Astrocyte (in vitro differentiated cells and primary cell): ENCODE data around the gene RGS9. TPM values are rescaled to one million over a fixed set of nuclear protein-coding genes. Genes with fewer than 3 reads are reported as not detected.

ENCODE experiments used
- DNase-seq: peaks from one replicate; pipeline ENCODE4 v3.0.0-alpha.2; 2010; ENCODE audit warnings: low read depth
- FAIRE-seq: peaks from 2 replicates; lab custom pipeline; 2011; peaks lifted over from hg19 to GRCh38; lab: Jason Lieb, UNC
- H2AFZ ChIP-seq: 2 replicates; pipeline ENCODE4 v1.6.0; 2012; ENCODE audit warnings: low read depth, low read length, inconsistent platforms
- H3K27ac ChIP-seq: 2 replicates; pipeline ENCODE4 v1.5.1; 2011; ENCODE audit warnings: low read depth, low read length, inconsistent platforms
- H3K27me3 ChIP-seq: 2 replicates; pipeline ENCODE4 v1.6.0; 2011; ENCODE audit warnings: low read length, inconsistent platforms; ENCODE audit not compliant: insufficient read depth
- H3K36me3 ChIP-seq: 2 replicates; pipeline ENCODE4 v1.5.1; 2011; ENCODE audit warnings: low read length, inconsistent platforms; ENCODE audit not compliant: insufficient read depth
- H3K4me1 ChIP-seq: 2 replicates; pipeline ENCODE4 v1.5.1; 2011; ENCODE audit warnings: low read length, inconsistent platforms; ENCODE audit not compliant: insufficient read depth
- H3K4me2 ChIP-seq: 2 replicates; pipeline ENCODE4 v1.6.0; 2012; ENCODE audit warnings: low read length, inconsistent platforms
- H3K4me3 ChIP-seq: 2 replicates; pipeline ENCODE4 v1.5.1; 2011; ENCODE audit warnings: low read depth, mild to moderate bottlenecking, low read length, inconsistent platforms; ENCODE audit not compliant: insufficient read depth
- H3K79me2 ChIP-seq: 2 replicates; pipeline ENCODE4 v1.6.0; 2012; ENCODE audit warnings: mild to moderate bottlenecking, low read length, inconsistent platforms; ENCODE audit not compliant: insufficient read depth
- H3K9ac ChIP-seq: 2 replicates; pipeline ENCODE4 v1.6.0; 2012; ENCODE audit warnings: mild to moderate bottlenecking, low read length, inconsistent platforms
- H3K9me3 ChIP-seq: 2 replicates; pipeline ENCODE4 v1.5.1; 2012; ENCODE audit warnings: low read depth, mild to moderate bottlenecking, low read length, inconsistent platforms; ENCODE audit not compliant: insufficient read depth
- H4K20me1 ChIP-seq: 2 replicates; pipeline ENCODE4 v1.6.0; 2012; ENCODE audit warnings: low read length, inconsistent platforms; ENCODE audit not compliant: insufficient read depth
- H3K27ac Mint-ChIP-seq: one replicate; pipeline ENCODE4 v1.8.0; 2021; ENCODE audit warnings: mild to moderate bottlenecking, mixed read lengths; ENCODE audit not compliant: unreplicated experiment
- H3K27me3 Mint-ChIP-seq: one replicate; pipeline ENCODE4 v1.8.0; 2021; ENCODE audit warnings: low read depth, mixed read lengths; ENCODE audit not compliant: unreplicated experiment
- H3K36me3 Mint-ChIP-seq: one replicate; pipeline ENCODE4 v1.8.0; 2021; ENCODE audit warnings: low read depth, mixed read lengths; ENCODE audit not compliant: unreplicated experiment
- H3K4me1 Mint-ChIP-seq: one replicate; pipeline ENCODE4 v1.8.0; 2021; ENCODE audit warnings: low read depth, mixed read lengths; ENCODE audit not compliant: unreplicated experiment
- H3K4me3 Mint-ChIP-seq: one replicate; pipeline ENCODE4 v1.8.0; 2021; ENCODE audit warnings: mild to moderate bottlenecking, moderate library complexity, mixed read lengths; ENCODE audit not compliant: unreplicated experiment
- H3K9me3 Mint-ChIP-seq: one replicate; pipeline ENCODE4 v1.8.0; 2021; ENCODE audit warnings: mild to moderate bottlenecking, mixed read lengths; ENCODE audit not compliant: unreplicated experiment
- EZH2 ChIP-seq: IDR thresholded peaks from 2 replicates; pipeline ENCODE4 v1.6.1; 2012; ENCODE audit warnings: mild to moderate bottlenecking, low read length, inconsistent platforms; ENCODE audit not compliant: insufficient read depth
- total RNA-seq: library from RNA; stranded (reverse); gene quantifications from 2 replicates; pipeline ENCODE4 v1.2.1, GENCODE V29; 2021
- TF ChIP-seq, protein P1 (sequence below): IDR thresholded peaks from 2 replicates; pipeline ENCODE4 v1.5.1; 2011; ENCODE audit warnings: low read depth, mild to moderate bottlenecking, inconsistent platforms, low read length, moderate library complexity; ENCODE audit not compliant: insufficient read depth

Gene RGS9
- total RNA-seq, 1 donor from 2014 or later, result 9.4 TPM

DNA sequence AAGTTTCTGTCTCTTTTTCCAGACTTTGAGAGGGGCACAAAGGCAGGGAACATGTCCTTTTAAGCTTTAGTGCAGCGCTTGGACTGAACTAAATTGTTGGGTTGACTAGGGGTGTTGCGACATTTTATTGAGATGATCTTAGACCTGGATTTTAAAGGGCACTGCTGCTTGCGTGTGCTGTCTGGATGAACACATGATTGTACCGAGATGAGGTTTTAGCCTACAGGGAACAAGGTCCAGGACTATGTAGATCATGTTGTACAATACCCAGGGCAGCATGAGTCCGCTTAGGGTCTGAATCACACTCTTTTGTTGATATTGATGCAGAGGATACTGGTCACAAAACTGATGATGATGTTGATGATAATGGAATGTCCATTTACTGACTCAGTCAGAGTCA lies 5.2 kb upstream of the RGS9 start:
- peaks cover 18% of the 10 kb centered on the region for H3K27me3 Mint-ChIP-seq
- Histone ChIP-seq H3K4me3 (no peak overlapping the region), H3K27me3 (peaks cover 10% of the 10 kb centered on the region), H3K9me3 (no peaks in the 10 kb centered on the region), H3K79me2 (no peaks in the 10 kb centered on the region), H3K36me3 (no peaks in the 10 kb centered on the region), H3K4me2 (peak overlapping the region; percentile 21), H3K9ac (no peak overlapping the region), H2AFZ (no peak overlapping the region), H3K27ac (no peak overlapping the region), H4K20me1 (no peaks in the 10 kb centered on the region), H3K4me1 (peaks cover 5% of the 10 kb centered on the region)
- peak; percentile 60 for DNase-seq
- H3K4me1 Mint-ChIP-seq, result peaks cover 3% of the 10 kb centered on the region
- no peak overlapping the region for H3K27ac Mint-ChIP-seq
- TF ChIP-seq EZH2, result no peak
- TF ChIP-seq, protein P1, sequence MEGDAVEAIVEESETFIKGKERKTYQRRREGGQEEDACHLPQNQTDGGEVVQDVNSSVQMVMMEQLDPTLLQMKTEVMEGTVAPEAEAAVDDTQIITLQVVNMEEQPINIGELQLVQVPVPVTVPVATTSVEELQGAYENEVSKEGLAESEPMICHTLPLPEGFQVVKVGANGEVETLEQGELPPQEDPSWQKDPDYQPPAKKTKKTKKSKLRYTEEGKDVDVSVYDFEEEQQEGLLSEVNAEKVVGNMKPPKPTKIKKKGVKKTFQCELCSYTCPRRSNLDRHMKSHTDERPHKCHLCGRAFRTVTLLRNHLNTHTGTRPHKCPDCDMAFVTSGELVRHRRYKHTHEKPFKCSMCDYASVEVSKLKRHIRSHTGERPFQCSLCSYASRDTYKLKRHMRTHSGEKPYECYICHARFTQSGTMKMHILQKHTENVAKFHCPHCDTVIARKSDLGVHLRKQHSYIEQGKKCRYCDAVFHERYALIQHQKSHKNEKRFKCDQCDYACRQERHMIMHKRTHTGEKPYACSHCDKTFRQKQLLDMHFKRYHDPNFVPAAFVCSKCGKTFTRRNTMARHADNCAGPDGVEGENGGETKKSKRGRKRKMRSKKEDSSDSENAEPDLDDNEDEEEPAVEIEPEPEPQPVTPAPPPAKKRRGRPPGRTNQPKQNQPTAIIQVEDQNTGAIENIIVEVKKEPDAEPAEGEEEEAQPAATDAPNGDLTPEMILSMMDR, result no peak
- no peak overlapping the region for H3K4me3 Mint-ChIP-seq
- FAIRE-seq, result peak; percentile 75
- no peaks in the 10 kb centered on the region for H3K36me3 Mint-ChIP-seq
- peaks cover 4% of the 10 kb centered on the region for H3K9me3 Mint-ChIP-seq

DNA sequence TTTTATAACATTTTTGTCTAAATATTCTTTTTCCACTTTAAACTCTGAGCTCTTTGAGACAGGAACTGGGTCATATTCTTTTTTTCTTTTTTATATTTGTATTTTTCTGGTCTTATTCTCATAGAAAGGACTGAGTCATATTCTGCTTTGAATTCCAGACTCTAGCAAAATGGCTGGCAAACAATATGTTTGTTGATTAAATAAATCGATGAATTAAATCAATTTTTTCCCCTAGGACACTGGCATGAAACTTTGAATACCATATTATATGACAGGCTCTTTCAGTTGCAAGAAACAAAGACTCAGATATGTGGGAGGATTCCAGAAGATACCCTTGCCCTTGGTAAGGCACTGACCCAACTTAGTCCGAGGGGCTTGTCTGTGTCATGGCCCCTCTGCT lies 3.1 kb upstream of the RGS9 start:
- Histone ChIP-seq H3K9me3 (no peaks in the 10 kb centered on the region), H3K27ac (no peak overlapping the region), H4K20me1 (no peaks in the 10 kb centered on the region), H3K4me2 (no peak overlapping the region), H3K4me1 (peaks cover 10% of the 10 kb centered on the region), H3K36me3 (no peaks in the 10 kb centered on the region), H3K27me3 (peaks cover 16% of the 10 kb centered on the region), H3K9ac (no peak overlapping the region), H3K4me3 (no peak overlapping the region), H3K79me2 (no peaks in the 10 kb centered on the region), H2AFZ (no peak overlapping the region)
- Mint-ChIP-seq H3K4me1 (peaks cover 15% of the 10 kb centered on the region), H3K4me3 (no peak overlapping the region), H3K27ac (no peak overlapping the region), H3K36me3 (no peaks in the 10 kb centered on the region), H3K9me3 (no peaks in the 10 kb centered on the region), H3K27me3 (peaks cover 8% of the 10 kb centered on the region)
- TF ChIP-seq, protein P1, result no peak
- no peak for TF ChIP-seq EZH2
- DNase-seq, result no peak
- FAIRE-seq, result no peak

DNA sequence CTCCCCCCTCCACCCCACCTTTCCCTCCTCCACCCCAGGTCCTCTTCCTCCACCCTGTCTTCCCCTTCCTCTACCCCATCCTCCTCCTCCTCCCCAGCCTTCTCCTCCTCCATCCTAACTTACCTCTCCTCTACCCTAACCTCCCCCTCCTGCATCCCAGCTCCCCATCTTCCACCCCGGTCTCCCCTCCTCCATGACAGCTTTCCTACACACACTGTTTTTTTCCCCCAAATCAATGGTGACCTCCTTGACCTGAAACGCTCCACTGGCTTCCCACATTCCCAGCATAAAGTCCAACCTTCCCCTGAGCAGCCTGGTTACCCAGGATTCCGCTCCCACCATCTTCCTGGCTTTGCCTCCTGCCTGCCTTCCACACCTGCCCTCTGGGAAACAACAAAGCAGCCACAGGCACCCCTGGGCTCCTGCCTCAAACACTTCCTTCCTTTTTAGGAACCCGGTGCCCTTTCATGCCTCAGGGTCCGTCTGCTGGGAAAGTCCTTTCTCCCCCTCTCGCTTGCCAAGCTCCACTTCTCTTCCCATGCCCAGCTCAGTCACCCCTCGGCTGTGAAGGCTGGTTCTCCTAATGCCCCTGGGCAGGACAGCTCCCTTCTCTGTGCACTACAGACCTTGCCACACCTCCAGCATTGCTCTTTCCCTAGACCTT lies 2.1 kb downstream of the RGS9 start:
- H2AFZ ChIP-seq, result no peak overlapping the region
- no peaks in the 10 kb centered on the region for H3K79me2 ChIP-seq
- H3K4me3 Mint-ChIP-seq, result no peak overlapping the region
- no peak for DNase-seq
- H3K4me3 ChIP-seq, result no peak overlapping the region
- H3K27me3 Mint-ChIP-seq, result peaks cover 9% of the 10 kb centered on the region
- H4K20me1 ChIP-seq, result no peaks in the 10 kb centered on the region
- no peak overlapping the region for H3K9ac ChIP-seq
- H3K9me3 ChIP-seq, result no peaks in the 10 kb centered on the region
- H3K27me3 ChIP-seq, result peaks cover 38% of the 10 kb centered on the region
- no peak overlapping the region for H3K27ac Mint-ChIP-seq
- no peaks in the 10 kb centered on the region for H3K36me3 Mint-ChIP-seq
- no peak for FAIRE-seq
- TF ChIP-seq, protein P1, result no peak
- no peak for TF ChIP-seq EZH2
- H3K4me1 Mint-ChIP-seq, result peaks cover 16% of the 10 kb centered on the region
- no peaks in the 10 kb centered on the region for H3K36me3 ChIP-seq
- H3K4me2 ChIP-seq, result no peak overlapping the region
- H3K27ac ChIP-seq, result no peak overlapping the region
- no peaks in the 10 kb centered on the region for H3K9me3 Mint-ChIP-seq
- peaks cover 13% of the 10 kb centered on the region for H3K4me1 ChIP-seq
